Mesodermal cell (in vitro differentiated cells): ENCODE data around the gene CCDC9.

Experiments
- H3K27ac ChIP-seq: 2 replicates; pipeline ENCODE4 v1.7.0; 2013; ENCODE audit warnings: mild to moderate bottlenecking, low read depth, low read length, moderate library complexity; ENCODE audit not compliant: severe bottlenecking
- H3K36me3 ChIP-seq: 2 replicates; pipeline ENCODE4 v1.7.1; 2013; ENCODE audit warnings: mild to moderate bottlenecking, low read length, moderate library complexity; ENCODE audit not compliant: control insufficient read depth, insufficient read depth
- H3K4me1 ChIP-seq: one replicate; pipeline ENCODE4 v1.7.1; 2013; ENCODE audit warnings: mild to moderate bottlenecking, low read length; ENCODE audit not compliant: insufficient read depth, control insufficient read depth, poor library complexity, severe bottlenecking
- H3K4me3 ChIP-seq: 2 replicates; pipeline ENCODE4 v1.7.0; 2013; ENCODE audit warnings: low read length, control low read depth, mild to moderate bottlenecking; ENCODE audit not compliant: insufficient read depth, poor library complexity, severe bottlenecking; ENCODE audit errors: extremely low read depth
- H3K9me3 ChIP-seq: 2 replicates; pipeline ENCODE4 v1.7.1; 2013; ENCODE audit warnings: mild to moderate bottlenecking, low read length, moderate library complexity; ENCODE audit not compliant: control insufficient read depth
- WGBS, 2 experiments: methylation state at CpG; one replicate each; pipeline ENCODE4 v1.1.5; 2013; ENCODE audit warnings: missing lambda C conversion rate in 2 of 2; ENCODE audit not compliant: insufficient coverage in 2 of 2; 5-methylcytosine and 5-hydroxymethylcytosine counted together

The CCDC9 gene

DNA sequence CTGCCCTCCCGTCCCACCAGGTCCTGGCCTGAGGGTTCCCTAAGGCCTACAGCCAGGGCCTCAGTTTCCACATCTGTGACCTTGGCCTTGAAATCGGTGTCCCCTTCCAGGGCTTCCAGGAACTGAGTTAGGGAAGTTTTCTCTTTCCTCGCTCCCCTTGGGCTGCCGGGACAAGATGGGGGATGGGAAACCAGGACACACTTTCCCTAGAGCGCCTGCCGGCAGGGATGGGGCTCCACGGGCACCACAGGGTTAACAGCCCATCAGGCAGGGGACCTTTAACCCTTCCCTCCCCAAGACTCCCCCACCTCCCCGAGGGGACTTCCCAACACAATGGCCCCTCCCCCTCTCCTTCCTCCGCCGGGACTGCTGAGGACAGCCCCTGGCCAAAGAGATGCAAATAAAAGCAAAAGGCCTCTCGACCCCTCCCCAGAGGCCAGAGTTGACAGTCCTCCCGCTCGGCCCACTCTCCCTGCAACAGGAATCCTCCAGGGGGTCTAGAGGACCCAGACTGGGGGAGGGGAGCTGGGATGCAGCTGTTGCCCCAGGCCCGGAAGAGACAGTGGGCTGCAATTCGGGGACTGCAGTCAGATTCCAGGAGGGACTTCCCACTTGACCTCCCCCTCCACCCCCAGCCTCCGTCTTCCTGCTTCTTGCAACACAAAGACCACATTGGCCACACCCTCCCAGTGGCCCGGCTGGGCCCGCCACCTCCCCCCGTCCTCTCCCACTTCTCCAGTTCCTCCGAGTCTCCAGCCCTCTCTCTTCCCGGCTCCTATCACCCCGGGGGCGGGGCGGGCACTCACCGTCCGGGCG is 28.8 kb upstream of the CCDC9 start:
- H3K36me3 ChIP-seq = peaks cover 25% of the 10 kb centered on the region
- H3K4me1 ChIP-seq = peaks cover 23% of the 10 kb centered on the region
- H3K9me3 ChIP-seq = no peaks in the 10 kb centered on the region
- H3K27ac ChIP-seq = peak overlapping the region; percentile 90
- H3K4me3 ChIP-seq = peak overlapping the region; percentile 99
- 0% methylated on average over 9 to 12 of the region's 27 CpGs for WGBS, 2 experiments

DNA sequence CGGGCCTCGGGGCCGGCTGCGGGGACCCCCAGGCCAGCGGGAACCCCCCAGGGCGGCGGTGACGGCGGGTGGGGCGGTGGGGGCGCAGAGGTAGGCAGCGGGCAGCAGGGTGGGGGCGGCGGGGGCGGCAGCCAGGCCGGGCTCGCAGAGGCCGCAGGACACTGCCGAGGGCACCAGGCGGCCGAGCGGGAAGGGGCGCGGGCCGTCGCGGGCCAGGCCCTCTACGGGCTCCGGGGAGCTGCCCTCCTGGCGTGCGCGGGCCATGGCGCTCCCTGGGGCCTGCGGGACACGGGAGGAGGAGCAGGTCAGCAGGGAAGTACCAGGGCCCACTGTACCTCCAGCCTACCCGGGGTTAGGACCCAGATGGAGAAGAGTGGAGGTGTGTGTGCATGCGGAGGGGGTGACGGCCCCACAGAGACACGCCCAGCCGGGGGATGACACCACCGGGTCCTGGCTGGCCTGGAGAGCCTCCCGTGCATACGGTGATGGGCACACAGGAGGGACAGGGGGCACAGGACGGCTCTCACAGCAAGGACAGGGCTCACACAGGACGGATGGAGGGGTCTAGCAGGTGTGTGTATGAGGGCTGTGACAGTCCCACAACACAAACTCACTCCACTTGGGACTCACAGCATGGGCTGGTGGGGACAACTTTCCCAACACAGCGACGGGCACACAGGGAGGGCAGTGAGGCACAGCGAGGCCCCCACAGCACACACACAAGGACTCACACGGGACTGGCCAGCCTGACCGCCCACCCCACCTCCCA is 28.0 kb upstream of the CCDC9 start:
- Histone ChIP-seq H3K9me3 (no peaks in the 10 kb centered on the region), H3K4me3 (peak overlapping the region; percentile 99), H3K4me1 (peaks cover 23% of the 10 kb centered on the region), H3K27ac (peak overlapping the region; percentile 90), H3K36me3 (peaks cover 23% of the 10 kb centered on the region)
- 2 to 6% methylated on average over 30 to 32 of the region's 50 CpGs for WGBS, 2 experiments

DNA sequence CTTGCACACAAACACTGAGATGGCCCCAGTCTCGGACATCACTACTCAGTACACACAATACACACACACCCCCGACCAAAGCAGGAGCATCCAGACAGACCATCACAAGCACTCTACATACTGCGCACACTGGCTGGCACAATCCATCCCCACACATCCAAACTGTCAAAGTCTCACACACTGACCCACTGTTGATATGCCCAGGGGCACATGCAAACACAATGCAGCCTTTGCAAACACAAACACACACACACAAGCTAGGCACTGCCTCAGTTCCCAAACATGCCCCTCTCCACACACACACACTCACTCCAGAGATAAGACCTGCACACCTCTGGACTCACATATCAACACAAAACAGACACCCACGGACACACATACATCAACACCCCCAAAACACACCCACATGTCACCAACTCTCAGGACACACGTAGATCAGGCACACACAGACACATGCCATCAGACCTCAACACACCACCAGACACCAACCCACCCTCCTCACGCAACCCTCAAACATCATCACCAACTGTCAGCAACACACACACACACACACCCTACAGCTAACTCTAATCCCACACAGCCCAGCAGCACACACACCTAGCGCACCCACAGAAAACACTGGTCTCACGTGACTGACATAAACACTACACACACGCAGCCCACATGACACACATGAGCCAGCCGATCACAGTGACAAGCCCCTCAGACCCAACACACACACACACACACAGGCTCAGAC is 27.2 kb upstream of the CCDC9 start:
- peaks cover 16% of the 10 kb centered on the region for H3K36me3 ChIP-seq
- WGBS, 2 experiments = 37 to 48% methylated on average over 8 to 10 of the region's 10 CpGs
- peak overlapping the region; percentile 99 for H3K4me3 ChIP-seq
- no peaks in the 10 kb centered on the region for H3K9me3 ChIP-seq
- H3K4me1 ChIP-seq = peaks cover 23% of the 10 kb centered on the region
- H3K27ac ChIP-seq = no peak overlapping the region

DNA sequence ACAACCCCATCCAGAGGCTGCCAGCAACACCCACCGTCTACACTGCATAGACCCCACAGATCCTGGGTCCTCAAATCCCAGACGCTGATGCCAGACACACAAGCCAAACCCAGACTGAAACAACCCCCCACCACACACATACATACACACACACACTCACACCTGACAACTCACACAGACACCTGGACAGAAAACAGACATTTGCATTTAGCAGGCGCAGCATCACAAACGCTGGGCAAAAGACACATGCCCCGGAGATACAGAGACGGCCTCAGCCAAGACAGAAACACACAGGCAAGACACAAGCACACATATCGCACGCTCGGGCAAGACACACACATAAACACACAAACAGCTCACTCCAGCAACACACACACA is 26.7 kb upstream of the CCDC9 start:
- Histone ChIP-seq H3K4me1 (peaks cover 23% of the 10 kb centered on the region), H3K27ac (no peak overlapping the region), H3K9me3 (no peaks in the 10 kb centered on the region), H3K36me3 (peaks cover 10% of the 10 kb centered on the region), H3K4me3 (peak overlapping the region; percentile 99)
- WGBS, 2 experiments = 15 to 20% methylated on average over 6 to 9 of the region's 9 CpGs

DNA sequence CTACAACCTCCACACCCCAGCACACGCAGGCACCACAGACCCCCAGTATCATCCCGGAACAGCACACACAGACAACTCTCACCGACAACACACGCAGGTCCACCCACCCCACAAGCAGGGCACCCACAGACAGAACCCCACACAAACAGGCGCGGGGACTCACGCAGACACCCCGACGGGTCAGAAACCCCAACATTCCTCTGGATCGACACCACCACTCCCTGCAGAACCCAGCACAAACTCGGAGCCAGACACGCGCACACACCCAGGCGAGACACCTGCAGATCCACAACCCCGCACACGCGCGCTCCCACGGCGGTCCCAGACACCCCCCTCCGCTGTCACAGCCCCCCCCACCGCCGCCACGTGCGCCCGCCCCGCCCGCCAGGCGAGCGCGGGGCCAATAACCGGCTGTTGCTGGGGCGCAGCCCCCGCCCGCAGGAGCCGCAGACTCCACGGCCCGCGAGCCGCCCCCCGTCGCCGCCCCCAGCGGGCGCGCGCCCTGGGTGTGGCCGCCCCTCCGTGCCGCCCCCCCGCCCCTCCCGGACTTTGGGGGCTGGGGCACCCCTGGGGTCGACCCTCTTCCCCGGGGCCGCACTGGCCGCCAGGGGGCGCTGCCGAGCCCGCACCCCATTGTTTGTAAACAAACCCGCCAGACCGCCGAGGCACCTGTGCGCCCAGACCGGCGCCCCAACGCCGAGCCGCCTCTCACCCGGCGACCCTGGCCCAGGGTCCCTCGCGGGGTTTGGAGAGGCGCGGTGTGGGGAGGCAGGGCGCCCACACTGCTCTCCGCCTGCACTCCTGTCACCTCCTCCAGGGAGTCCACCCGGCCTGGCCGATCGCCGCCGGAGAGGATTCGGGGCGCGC is 26.0 kb upstream of the CCDC9 start:
- Histone ChIP-seq H3K4me1 (peaks cover 23% of the 10 kb centered on the region), H3K4me3 (peak overlapping the region; percentile 99), H3K9me3 (no peaks in the 10 kb centered on the region), H3K36me3 (peaks cover 5% of the 10 kb centered on the region), H3K27ac (peak overlapping the region; percentile 45)
- 1% methylated on average over 25 to 40 of the region's 84 CpGs for WGBS, 2 experiments

DNA sequence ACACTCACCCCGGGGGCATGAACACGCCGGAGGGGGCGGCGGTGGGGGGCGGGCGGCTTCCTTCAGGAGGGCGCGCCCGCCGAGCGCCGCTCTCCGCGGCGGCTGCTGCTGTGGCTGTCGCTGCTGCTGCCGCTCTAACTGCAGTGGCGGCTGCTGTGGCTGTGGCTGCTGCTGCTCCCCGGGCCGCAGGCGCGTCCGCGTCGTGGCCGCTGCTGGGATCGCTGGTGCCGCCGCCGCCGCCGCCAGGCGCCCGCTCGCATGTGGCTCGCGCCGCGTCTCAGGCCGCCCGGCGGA is 25.5 kb upstream of the CCDC9 start, which contains the start of gene BBC3:
Gene BBC3 (minus strand): TSS at position 279 of the 294 bp plus-strand sequence. CDS start 2,768 bp downstream, outside the sequence.
- H3K27ac ChIP-seq = peak within 1 kb of the TSS; percentile 74
- H3K4me3 ChIP-seq = peak within 1 kb of the TSS; percentile 99
- peaks cover 18% of the 10 kb centered on the region for H3K4me1 ChIP-seq
- H3K9me3 ChIP-seq = no peaks in the 10 kb centered on the region
- WGBS, 2 experiments = 0 to 1% methylated on average over 25 to 42 of the region's 43 CpGs
- no peaks in the 10 kb centered on the region for H3K36me3 ChIP-seq

DNA sequence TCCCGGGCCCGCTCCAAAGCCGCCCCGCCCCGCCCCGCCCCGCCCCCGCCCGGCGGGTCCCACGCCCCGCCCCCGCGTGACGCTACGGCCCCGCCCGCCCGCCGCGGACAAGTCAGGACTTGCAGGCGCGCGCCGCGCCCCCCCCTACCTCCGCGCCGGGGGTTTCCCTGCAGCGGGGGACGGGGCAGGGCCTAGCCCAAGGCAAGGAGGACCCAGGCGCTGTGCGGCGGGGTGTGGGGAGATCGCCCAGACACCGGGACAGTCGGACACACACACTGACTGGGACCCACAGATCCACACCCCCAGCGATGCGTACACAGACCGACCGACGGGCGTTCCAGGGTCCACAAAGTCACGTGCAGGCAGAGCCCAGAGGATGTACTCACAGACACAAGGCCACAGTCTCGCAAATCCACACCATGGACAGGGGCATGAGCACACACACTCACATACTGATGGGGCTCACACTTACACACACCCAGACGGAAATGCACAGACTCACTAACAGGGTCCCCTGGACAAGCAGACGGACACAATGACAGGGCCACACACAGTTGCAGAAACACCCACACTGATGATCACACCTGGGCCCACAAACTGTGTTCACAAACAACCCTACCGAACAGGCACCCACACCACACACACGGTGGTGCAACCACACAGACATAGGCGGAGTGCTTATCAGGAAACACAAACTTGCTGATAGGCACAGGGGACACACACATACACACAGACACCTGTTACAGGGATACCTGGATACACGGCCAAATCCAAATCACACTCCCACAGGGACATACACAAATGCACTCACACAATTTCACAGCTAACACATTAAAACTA is 24.9 kb upstream of the CCDC9 start:
- 30 to 63% methylated on average over 7 to 21 of the region's 51 CpGs for WGBS, 2 experiments
- peaks cover 16% of the 10 kb centered on the region for H3K4me1 ChIP-seq
- H3K27ac ChIP-seq = peak overlapping the region; percentile 74
- no peaks in the 10 kb centered on the region for H3K9me3 ChIP-seq
- H3K4me3 ChIP-seq = peak overlapping the region; percentile 99
- no peaks in the 10 kb centered on the region for H3K36me3 ChIP-seq

DNA sequence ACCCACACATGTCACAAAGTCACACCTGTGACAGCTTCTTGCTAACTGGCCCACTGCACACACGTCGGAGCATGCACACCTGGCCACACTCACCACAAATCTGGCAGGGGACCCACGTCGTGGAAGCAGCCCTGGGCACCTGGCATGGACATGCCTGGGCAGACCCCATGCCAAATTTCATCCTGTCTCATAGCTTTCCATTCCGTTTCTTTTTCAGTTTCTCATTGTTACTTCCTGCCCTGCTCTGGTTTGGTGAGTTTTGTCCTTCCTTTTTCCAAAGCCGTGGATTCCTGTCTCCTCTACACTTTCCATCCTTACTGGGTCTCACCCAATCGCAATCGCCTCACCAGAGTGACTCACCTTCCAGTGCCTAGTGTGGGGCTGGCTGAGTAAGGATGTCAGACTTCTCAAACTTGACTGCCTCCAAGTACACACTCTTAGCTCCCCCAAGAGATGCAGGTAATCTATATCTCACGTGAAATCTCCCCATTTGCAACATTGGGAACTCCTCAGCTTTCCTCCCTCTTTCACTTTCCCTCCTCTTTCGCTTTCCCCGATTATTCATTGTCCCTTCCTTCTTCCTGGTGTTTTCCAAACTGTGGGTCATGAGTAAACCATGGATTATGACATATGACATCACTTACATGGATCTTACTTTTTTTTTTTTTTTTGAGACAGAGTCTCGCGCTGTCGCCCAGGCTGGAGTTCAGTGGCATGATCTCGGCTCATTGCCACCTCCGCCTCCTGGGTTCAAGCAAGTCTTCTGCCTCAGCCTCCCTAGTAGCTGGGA is 23.7 kb upstream of the CCDC9 start:
- Histone ChIP-seq H3K4me1 (peaks cover 10% of the 10 kb centered on the region), H3K27ac (peak overlapping the region; percentile 36), H3K36me3 (no peaks in the 10 kb centered on the region), H3K4me3 (peak overlapping the region; percentile 99), H3K9me3 (no peaks in the 10 kb centered on the region)
- WGBS, 2 experiments = 83 to 85% methylated on average over 13 of the region's 16 CpGs

DNA sequence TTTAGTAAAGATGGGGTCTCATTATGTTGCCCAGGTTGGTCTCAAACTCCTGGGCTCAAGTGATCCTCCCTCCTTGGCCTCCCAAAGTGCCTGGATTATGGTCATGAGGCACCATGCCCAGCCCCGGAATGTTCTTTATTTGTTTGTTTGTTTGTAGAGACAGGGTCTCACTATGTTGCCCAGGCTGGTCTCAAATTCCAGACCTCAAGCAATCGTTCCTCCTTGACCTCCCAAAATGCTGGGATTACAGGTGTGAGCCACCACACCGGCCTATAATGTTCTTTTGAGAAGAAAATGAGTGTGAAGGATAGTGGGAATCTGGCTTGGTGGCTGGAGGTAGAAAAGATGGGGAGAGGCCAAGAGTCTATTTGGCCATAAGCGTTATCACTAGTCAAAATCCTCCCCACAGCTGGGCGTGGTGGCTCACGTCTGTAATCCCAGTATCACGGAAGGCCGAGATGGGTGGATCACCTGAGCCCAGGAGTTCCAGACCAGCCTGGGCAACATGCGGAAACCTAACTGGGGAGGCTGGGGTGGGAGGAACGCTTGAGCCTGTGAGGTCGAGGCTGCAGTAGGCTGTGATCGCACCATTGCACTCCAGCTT is 20.2 kb upstream of the CCDC9 start:
- peaks cover 18% of the 10 kb centered on the region for H3K4me1 ChIP-seq
- no peaks in the 10 kb centered on the region for H3K36me3 ChIP-seq
- no peak overlapping the region for H3K4me3 ChIP-seq
- 89 to 93% methylated on average over 9 to 11 of the region's 12 CpGs for WGBS, 2 experiments
- H3K9me3 ChIP-seq = no peaks in the 10 kb centered on the region
- no peak overlapping the region for H3K27ac ChIP-seq
